HCT116 (cell line): Measurements from ENCODE around the gene TMEM52. TPM values are rescaled to one million over a fixed set of nuclear protein-coding genes. Genes with fewer than 3 reads are reported as not detected.

ENCODE experiments used
- ATAC-seq: fragments of 200-7000 bp; cut with Tn5 transposase; 2 replicates; pipeline ENCODE4 v1.9.1; 2020; ENCODE audit warnings: mild to moderate bottlenecking, moderate library complexity
- BruUV-seq: library from RNA; stranded (reverse); fragments of 400-500 nt; replicated peaks from 2 replicates; lab custom pipeline; 2021; lab: Mats Ljungman, UMichigan
- CTCF ChIA-PET: fragments of 300-600 bp; sonication (Branson Sonifier 250); formaldehyde crosslinking; loops from one replicate; lab custom pipeline; 2021; ENCODE audit warnings: antibody characterized with exemption; lab: Charles Lee
- POLR2A ChIA-PET: fragments of 300-600, 350-600 bp; sonication (Branson Sonifier 250); formaldehyde crosslinking; loops from one replicate; lab custom pipeline; 2021; ENCODE audit warnings: antibody characterized with exemption; lab: Charles Lee
- RAD21 ChIA-PET, 2 experiments: fragments of 300-600 bp; sonication (Branson Sonifier 250); formaldehyde crosslinking; loops; one replicate each; lab custom pipeline; 2023; ENCODE audit warnings: low total read pairs in 2 of 2; ENCODE audit not compliant: uncharacterized antibody in 2 of 2, unreplicated experiment in 2 of 2, low non-redundant PET in 1 of 2; lab: Charles Lee
- DNase-seq: peaks from one replicate; pipeline ENCODE4 v3.0.0-alpha.2; 2010; ENCODE audit warnings: low read depth, low spot score
- H2AFZ ChIP-seq: fragments of 200-600 bp; shearing (Covaris generic), sonication (generic); 2 replicates; pipeline ENCODE4 v1.6.1; 2017; ENCODE audit warnings: low read depth, mixed run types, mixed read lengths, antibody characterized with exemption, low read length; ENCODE audit not compliant: poor library complexity, severe bottlenecking
- H3K27ac ChIP-seq: 2 replicates; pipeline ENCODE4 v1.5.1; 2012; ENCODE audit warnings: low read depth, low read length
- H3K27me3 ChIP-seq: fragments of 200-600 bp; sonication (generic); 2 replicates; pipeline ENCODE4 v1.6.1; 2016; ENCODE audit warnings: mixed run types, low read length, mixed read lengths; ENCODE audit not compliant: insufficient read depth
- H3K36me3 ChIP-seq, 2 experiments: fragments of 200-500 bp in 1 of 2; fragments of 200-600 bp in 1 of 2; sonication (Bioruptor generic) in 1 of 2; sonication (generic) in 1 of 2; 2 replicates each; pipeline versions ENCODE4 v1.5.1 to v1.6.1; 2014 to 2016; ENCODE audit warnings: low read length in 2 of 2, inconsistent platforms in 1 of 2, mixed read lengths in 1 of 2, mixed run types in 1 of 2; ENCODE audit not compliant: insufficient read depth in 2 of 2, control insufficient read depth in 1 of 2
- H3K4me1 ChIP-seq, 2 experiments: fragments of 200-600 bp in 1 of 2; sonication (generic) in 1 of 2; 2 replicates each; pipeline versions ENCODE4 v1.5.1 to v1.6.1; 2012 to 2017; ENCODE audit warnings: low read length in 2 of 2, inconsistent platforms in 1 of 2, mild to moderate bottlenecking in 1 of 2, mixed read lengths in 1 of 2, mixed run types in 1 of 2, moderate library complexity in 1 of 2; ENCODE audit not compliant: insufficient read depth in 2 of 2, control insufficient read depth in 1 of 2
- H3K4me2 ChIP-seq: fragments of 200-600 bp; sonication (generic); 2 replicates; pipeline ENCODE4 v1.6.1; 2017; ENCODE audit warnings: mixed run types, low read length, mixed read lengths
- H3K4me3 ChIP-seq, 2 experiments: fragments of 200-600 bp in 1 of 2; sonication (generic) in 1 of 2; replicated peaks in 1 of 2; 2 replicates each; pipeline ENCODE4 v1.5.1; 2011 to 2016; ENCODE audit warnings: low read length in 2 of 2, control low read depth in 1 of 2, low read depth in 1 of 2, mild to moderate bottlenecking in 1 of 2, mixed read lengths in 1 of 2, mixed run types in 1 of 2
- H3K79me2 ChIP-seq: fragments of 200-600 bp; sonication (generic); 2 replicates; pipeline ENCODE4 v1.6.1; 2017; ENCODE audit warnings: mild to moderate bottlenecking, mixed run types, low read length, moderate library complexity, mixed read lengths; ENCODE audit not compliant: insufficient read depth
- H3K9ac ChIP-seq: fragments of 200-600 bp; sonication (generic); 2 replicates; pipeline ENCODE4 v1.6.1; 2016; ENCODE audit warnings: low read length, mixed read lengths
- H3K9me2 ChIP-seq: fragments of 200-600 bp; sonication (generic), shearing (Covaris generic); 2 replicates; pipeline ENCODE4 v1.6.1; 2017; ENCODE audit warnings: mixed run types, mild to moderate bottlenecking, moderate library complexity; ENCODE audit not compliant: insufficient read depth
- H3K9me3 ChIP-seq, 2 experiments: fragments of 200-500 bp in 1 of 2; fragments of 200-600 bp in 1 of 2; sonication (Bioruptor generic) in 1 of 2; sonication (generic) in 1 of 2; 2 replicates each; pipeline ENCODE4 v1.6.1; 2014 to 2017; ENCODE audit warnings: low read length in 2 of 2, mixed read lengths in 2 of 2, inconsistent platforms in 1 of 2, low read depth in 1 of 2, mild to moderate bottlenecking in 1 of 2, mixed run types in 1 of 2, moderate library complexity in 1 of 2; ENCODE audit not compliant: control insufficient read depth in 1 of 2, insufficient read depth in 1 of 2
- H4K20me1 ChIP-seq: fragments of 200-600 bp; sonication (generic), shearing (Covaris generic); 2 replicates; pipeline ENCODE4 v1.6.1; 2017; ENCODE audit warnings: mixed run types, mild to moderate bottlenecking, moderate library complexity; ENCODE audit not compliant: insufficient read depth
- CBX3 ChIP-seq: IDR thresholded peaks from 2 replicates; pipeline ENCODE4 v1.6.1; 2012; ENCODE audit warnings: low read depth
- CEBPB ChIP-seq: IDR thresholded peaks from 2 replicates; pipeline ENCODE4 v1.6.1; 2012; ENCODE audit warnings: low read depth
- CTCF ChIP-seq, 3 experiments: fragments of 200-600 bp in 1 of 3; sonication (generic) in 1 of 3; IDR thresholded peaks in 2 of 3; conservative IDR thresholded peaks in 1 of 3; 2 replicates each; pipeline ENCODE4 v1.5.1; 2012 to 2017; ENCODE audit warnings: low read depth in 2 of 3, low read length in 2 of 3, antibody characterized with exemption in 1 of 3, borderline replicate concordance in 1 of 3, control low read depth in 1 of 3, mild to moderate bottlenecking in 1 of 3, mixed read lengths in 1 of 3, mixed run types in 1 of 3, moderate library complexity in 1 of 3; ENCODE audit not compliant: insufficient read depth in 1 of 3
- EGR1 ChIP-seq: IDR thresholded peaks from 2 replicates; pipeline ENCODE4 v1.6.1; 2012; ENCODE audit warnings: low read depth
- ELF1 ChIP-seq: IDR thresholded peaks from 2 replicates; pipeline ENCODE4 v1.6.1; 2012; ENCODE audit warnings: low read depth, borderline replicate concordance
- EZH2 ChIP-seq: fragments of 200-600 bp; sonication (generic); IDR thresholded peaks from 2 replicates; pipeline ENCODE4 v1.6.1; 2017; ENCODE audit warnings: antibody characterized with exemption, mixed run types
- EZH2phosphoT487 ChIP-seq: fragments of 200-600 bp; IDR thresholded peaks from 2 replicates; pipeline ENCODE4 v1.6.1; 2018; ENCODE audit warnings: antibody characterized with exemption, borderline replicate concordance
- FOSL1 ChIP-seq: IDR thresholded peaks from 2 replicates; pipeline ENCODE4 v1.6.1; 2012; ENCODE audit warnings: low read depth
- MAX ChIP-seq: IDR thresholded peaks from 2 replicates; pipeline ENCODE4 v1.6.1; 2012
- POLR2A ChIP-seq: IDR thresholded peaks from 2 replicates; pipeline ENCODE4 v1.7.0; 2011; ENCODE audit warnings: borderline replicate concordance; ENCODE audit not compliant: insufficient read depth, insufficient read length; ENCODE audit errors: extremely low read depth
- POLR2AphosphoS5 ChIP-seq: IDR thresholded peaks from 2 replicates; pipeline ENCODE4 v1.6.1; 2011; ENCODE audit warnings: mild to moderate bottlenecking, low read depth, low read length, moderate library complexity
- RAD21 ChIP-seq: IDR thresholded peaks from 2 replicates; pipeline ENCODE4 v1.6.1; 2012; ENCODE audit warnings: low read depth, mild to moderate bottlenecking
- REST ChIP-seq: IDR thresholded peaks from 2 replicates; pipeline ENCODE4 v1.6.1; 2012; ENCODE audit warnings: low read depth
- SIN3A ChIP-seq: IDR thresholded peaks from 2 replicates; pipeline ENCODE4 v1.6.1; 2012; ENCODE audit warnings: low read depth
- TCF7L2 ChIP-seq: IDR thresholded peaks from 2 replicates; pipeline ENCODE4 v1.7.0; 2011; ENCODE audit warnings: borderline replicate concordance, inconsistent platforms; ENCODE audit not compliant: insufficient read depth, insufficient read length; ENCODE audit errors: extremely low read depth
- YY1 ChIP-seq: IDR thresholded peaks from 2 replicates; pipeline ENCODE4 v1.6.1; 2011; ENCODE audit warnings: low read length, low read depth, moderate library complexity, mild to moderate bottlenecking; ENCODE audit not compliant: insufficient replicate concordance; ENCODE audit errors: extremely low read depth
- ZBTB33 ChIP-seq: IDR thresholded peaks from 2 replicates; pipeline ENCODE4 v1.6.1; 2011; ENCODE audit warnings: mild to moderate bottlenecking, low read length, moderate library complexity; ENCODE audit not compliant: insufficient replicate concordance; ENCODE audit errors: extremely low read depth
- ZNF274 ChIP-seq: fragments of 200-500 bp; sonication (Bioruptor generic); IDR thresholded peaks from 2 replicates; pipeline ENCODE4 v1.6.1; 2014; ENCODE audit warnings: mild to moderate bottlenecking, low read depth, low read length, inconsistent platforms
- intact Hi-C: fragments of 100-400 bp; cut with micrococcal nuclease; formaldehyde crosslinking; loops from 2 replicates; pipeline ENCODE4 v1.10.0; 2022
- total RNA-seq: library from RNA; stranded (reverse); gene quantifications from one replicate; pipeline ENCODE4 v1.2.1, GENCODE V29; 2021; ENCODE audit not compliant: unreplicated experiment

Gene TMEM52
- total RNA-seq, 1 experiment from 2014 or later = 27.5 TPM

GRCh38 chr1:1959840-1960479 lies 40.9 kb upstream of the TMEM52 start:
- Histone ChIP-seq H3K4me1 (peaks cover 5 to 22% of the 10 kb centered on the region in 2 experiments; a peak in 3 of 4 replicates), H3K4me2 (peak overlapping the region; percentile 91), H2AFZ (peak overlapping the region; percentile 84), H3K79me2 (no peaks in the 10 kb centered on the region), H3K36me3 (no peaks in the 10 kb centered on the region), H3K4me3 (peak overlapping the region; percentile 36 to 54), H3K9ac (peak overlapping the region; percentile 29; the same call in 1 of the 2 replicates), H3K27me3 (no peaks in the 10 kb centered on the region), H3K27ac (peak overlapping the region; percentile 21; the same call in 1 of the 2 replicates), H3K9me3 (no peaks in the 10 kb centered on the region), H4K20me1 (no peaks in the 10 kb centered on the region), H3K9me2 (no peaks in the 10 kb centered on the region)
- RAD21 ChIA-PET = interaction anchor here (0.7 to 1.6 kb wide), 7 partner anchors 81 to 87 kb away, joined by 3 to 11 read pairs (median 3); no protein-coding TSS in a partner anchor
- CTCF ChIA-PET = interaction anchor here (0.9 to 6.7 kb wide), 9 partner anchors 9 to 180 kb away, joined by 3 to 70 read pairs (median 5); no protein-coding TSS in a partner anchor
- intact Hi-C loops = loop anchor here (1.0 kb wide), 2 partner anchors 86 to 214 kb away; no protein-coding TSS in a partner anchor
- BruUV-seq = no TSS peak
- POLR2A ChIA-PET = interaction anchor here (1.0 kb wide), 1 partner anchor 87 kb away, joined by 4 read pairs; no protein-coding TSS in a partner anchor
- DNase-seq = peak; percentile 71
- peak; percentile 94 for ATAC-seq
- TF ChIP-seq ZNF274 = no peak
- peak; percentile 27 for TF ChIP-seq POLR2A
- peak; percentile 96 to 97 (median 96) for TF ChIP-seq CTCF (IDR thresholded peaks at IDR 0.05 in 2 of 3, conservative IDR thresholded peaks at IDR 0.05 in 1 of 3; ENCODE audit: borderline replicate concordance in 1 of 3, insufficient read depth in 1 of 3, low read depth in 2 of 3, low read length in 2 of 3)
- no peak for TF ChIP-seq EGR1
- no peak for TF ChIP-seq FOSL1
- TF ChIP-seq POLR2AphosphoS5 = 0 out of 2 replicates have a peak, but pooled peaks have one; percentile 24
- no peak; the same call in 1 of the 2 replicates for TF ChIP-seq MAX
- TF ChIP-seq CBX3 = no peak; the same call in 1 of the 2 replicates
- no peak for TF ChIP-seq YY1
- no peak for TF ChIP-seq CEBPB
- TF ChIP-seq EZH2 = no peak
- no peak for TF ChIP-seq ELF1
- no peak for TF ChIP-seq ZBTB33
- TF ChIP-seq RAD21 = peak; percentile 96
- TF ChIP-seq TCF7L2 = peak; percentile 76
- no peak for TF ChIP-seq SIN3A
- no peak for TF ChIP-seq EZH2phosphoT487
- no peak for TF ChIP-seq REST
